Islet of Langerhans (tissue), 1 donor: ENCODE measurements around the gene TMEM126B.
"Not testable (repeated sequence)": the region's sequence is repeated elsewhere in the genome, so short reads cannot be mapped to it uniquely, and the experiment has no call there.

ENCODE experiments used
- FAIRE-seq: peaks from one replicate; lab custom pipeline; 2011; peaks lifted over from hg19 to GRCh38; lab: Jason Lieb, UNC

Gene TMEM126B

GRCh38 chr11:85647604-85648299, 19.4 kb downstream of the TMEM126B start, which contains the start of gene TMEM126A:
Gene TMEM126A, plus strand, starts transcription at chr11:85647967. Its CDS starts 2,289 bp downstream, at chr11:85650256.
- FAIRE-seq = peak; percentile 58

GRCh38 chr11:85651118-85651517, 22.7 kb downstream of the TMEM126B start:
- FAIRE-seq = no peak

- FAIRE-seq = peak; percentile 70
These were observed 24.5 kb downstream of the TMEM126B start for GRCh38 chr11:85652786-85653447.

GRCh38 chr11:85654343-85654742, 25.9 kb downstream of the TMEM126B start:
- not testable (repeated sequence) for FAIRE-seq

- FAIRE-seq = no peak
These were observed 28.4 kb downstream of the TMEM126B start for GRCh38 chr11:85656777-85657176.

GRCh38 chr11:85658180-85658579, 29.8 kb downstream of the TMEM126B start:
- FAIRE-seq = no peak

- FAIRE-seq = no peak
These were observed 33.7 kb downstream of the TMEM126B start for GRCh38 chr11:85661972-85662664.

- FAIRE-seq = no peak
These were observed 34.8 kb downstream of the TMEM126B start for GRCh38 chr11:85663080-85663752.

- no peak for FAIRE-seq
These were observed 35.6 kb downstream of the TMEM126B start for GRCh38 chr11:85663753-85664614.

GRCh38 chr11:85664615-85665481, 36.5 kb downstream of the TMEM126B start, which contains the start of gene CREBZF:
Gene CREBZF, minus strand, starts transcription at chr11:85665129. Its CDS starts 254 bp downstream, at chr11:85664875.
- FAIRE-seq = peak; percentile 97

GRCh38 chr11:85665733-85666132, 37.3 kb downstream of the TMEM126B start:
- no peak for FAIRE-seq

GRCh38 chr11:85666687-85667086, 38.3 kb downstream of the TMEM126B start:
- no peak for FAIRE-seq

GRCh38 chr11:85668157-85668556, 39.8 kb downstream of the TMEM126B start:
- FAIRE-seq = no peak

GRCh38 chr11:85670949-85671663, 42.7 kb downstream of the TMEM126B start:
- not testable (repeated sequence) for FAIRE-seq

GRCh38 chr11:85672105-85672902, 43.9 kb downstream of the TMEM126B start:
- FAIRE-seq = no peak

GRCh38 chr11:85673393-85673792, 45.0 kb downstream of the TMEM126B start:
- FAIRE-seq = no peak

GRCh38 chr11:85679576-85679975, 51.2 kb downstream of the TMEM126B start:
- FAIRE-seq = no peak

- FAIRE-seq = no peak
These were observed 52.5 kb downstream of the TMEM126B start for GRCh38 chr11:85680897-85681296.
